GM23338 (cell line): ENCODE measurements around the gene B3GNT3.

Experiments used
- CREB1 ChIP-seq: fragments of 250-450 bp; sonication (Bioruptor Pico); IDR thresholded peaks from 2 replicates; pipeline ENCODE4 v1.5.0; 2020; ENCODE audit warnings: low read depth, mild to moderate bottlenecking, moderate library complexity
- CTCF ChIP-seq, 2 experiments: fragments of 200-600 bp in 1 of 2; sonication (generic) in 1 of 2; conservative IDR thresholded peaks; 2 replicates each; pipeline versions ENCODE4 v1.5.1 to v1.6.1; 2016 to 2017; ENCODE audit warnings: antibody characterized with exemption in 2 of 2, low read depth in 2 of 2, mild to moderate bottlenecking in 2 of 2, moderate library complexity in 1 of 2
- EZH2 ChIP-seq: fragments of 200-600 bp; sonication (generic); IDR thresholded peaks from one replicate; pipeline ENCODE4 v1.8.0; 2017; ENCODE audit warnings: antibody characterized with exemption, mild to moderate bottlenecking, low read depth; ENCODE audit not compliant: unreplicated experiment
- EZH2phosphoT487 ChIP-seq: fragments of 200-600 bp; sonication (generic); IDR thresholded peaks from one replicate; pipeline ENCODE4 v1.8.1; 2018; ENCODE audit warnings: antibody characterized with exemption; ENCODE audit not compliant: unreplicated experiment
- JUNB ChIP-seq: IDR thresholded peaks from one replicate; pipeline ENCODE4 v1.6.1; 2016; ENCODE audit warnings: antibody characterized with exemption; ENCODE audit not compliant: unreplicated experiment
- NANOG ChIP-seq: IDR thresholded peaks from 2 replicates; pipeline ENCODE4 v1.6.1; 2016; ENCODE audit warnings: antibody characterized with exemption, borderline replicate concordance
- POLR2AphosphoS5 ChIP-seq: IDR thresholded peaks from 2 replicates; pipeline ENCODE4 v1.6.1; 2016; ENCODE audit warnings: antibody characterized with exemption, low read depth
- STAT1 ChIP-seq: IDR thresholded peaks from one replicate; pipeline ENCODE4 v1.6.1; 2016; ENCODE audit warnings: antibody characterized with exemption; ENCODE audit not compliant: unreplicated experiment
- ZNF331 ChIP-seq: fragments of 250-450 bp; sonication (Bioruptor Pico); IDR thresholded peaks from 2 replicates; pipeline ENCODE4 v1.5.0; 2020; ENCODE audit warnings: low read depth, mild to moderate bottlenecking, moderate library complexity
- ZNF462 ChIP-seq: fragments of 250-450 bp; sonication (Bioruptor Pico); IDR thresholded peaks from 2 replicates; pipeline ENCODE4 v1.5.0; 2020; ENCODE audit warnings: mild to moderate bottlenecking, moderate library complexity
- TF ChIP-seq, protein P1 (sequence below): IDR thresholded peaks from one replicate; pipeline ENCODE4 v1.6.1; 2018; ENCODE audit warnings: antibody characterized with exemption; ENCODE audit not compliant: unreplicated experiment
- TF ChIP-seq, protein P2 (sequence below): IDR thresholded peaks from 2 replicates; pipeline ENCODE4 v1.6.1; 2016; ENCODE audit warnings: antibody characterized with exemption

- TF ChIP-seq EZH2 (no peak), POLR2AphosphoS5 (no peak), CTCF (conservative IDR thresholded peaks at IDR 0.05; ENCODE audit: low read depth in 2 of 2) (peak; percentile 81 to 84), CREB1 (CRISPR knock-in tag) (no peak), EZH2phosphoT487 (no peak), ZNF331 (no peak), NANOG (no peak), JUNB (no peak), ZNF462 (CRISPR knock-in tag) (peak; percentile 78), STAT1 (no peak)
- TF ChIP-seq, protein P1, sequence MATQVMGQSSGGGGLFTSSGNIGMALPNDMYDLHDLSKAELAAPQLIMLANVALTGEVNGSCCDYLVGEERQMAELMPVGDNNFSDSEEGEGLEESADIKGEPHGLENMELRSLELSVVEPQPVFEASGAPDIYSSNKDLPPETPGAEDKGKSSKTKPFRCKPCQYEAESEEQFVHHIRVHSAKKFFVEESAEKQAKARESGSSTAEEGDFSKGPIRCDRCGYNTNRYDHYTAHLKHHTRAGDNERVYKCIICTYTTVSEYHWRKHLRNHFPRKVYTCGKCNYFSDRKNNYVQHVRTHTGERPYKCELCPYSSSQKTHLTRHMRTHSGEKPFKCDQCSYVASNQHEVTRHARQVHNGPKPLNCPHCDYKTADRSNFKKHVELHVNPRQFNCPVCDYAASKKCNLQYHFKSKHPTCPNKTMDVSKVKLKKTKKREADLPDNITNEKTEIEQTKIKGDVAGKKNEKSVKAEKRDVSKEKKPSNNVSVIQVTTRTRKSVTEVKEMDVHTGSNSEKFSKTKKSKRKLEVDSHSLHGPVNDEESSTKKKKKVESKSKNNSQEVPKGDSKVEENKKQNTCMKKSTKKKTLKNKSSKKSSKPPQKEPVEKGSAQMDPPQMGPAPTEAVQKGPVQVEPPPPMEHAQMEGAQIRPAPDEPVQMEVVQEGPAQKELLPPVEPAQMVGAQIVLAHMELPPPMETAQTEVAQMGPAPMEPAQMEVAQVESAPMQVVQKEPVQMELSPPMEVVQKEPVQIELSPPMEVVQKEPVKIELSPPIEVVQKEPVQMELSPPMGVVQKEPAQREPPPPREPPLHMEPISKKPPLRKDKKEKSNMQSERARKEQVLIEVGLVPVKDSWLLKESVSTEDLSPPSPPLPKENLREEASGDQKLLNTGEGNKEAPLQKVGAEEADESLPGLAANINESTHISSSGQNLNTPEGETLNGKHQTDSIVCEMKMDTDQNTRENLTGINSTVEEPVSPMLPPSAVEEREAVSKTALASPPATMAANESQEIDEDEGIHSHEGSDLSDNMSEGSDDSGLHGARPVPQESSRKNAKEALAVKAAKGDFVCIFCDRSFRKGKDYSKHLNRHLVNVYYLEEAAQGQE: no peak
- TF ChIP-seq, protein P2, sequence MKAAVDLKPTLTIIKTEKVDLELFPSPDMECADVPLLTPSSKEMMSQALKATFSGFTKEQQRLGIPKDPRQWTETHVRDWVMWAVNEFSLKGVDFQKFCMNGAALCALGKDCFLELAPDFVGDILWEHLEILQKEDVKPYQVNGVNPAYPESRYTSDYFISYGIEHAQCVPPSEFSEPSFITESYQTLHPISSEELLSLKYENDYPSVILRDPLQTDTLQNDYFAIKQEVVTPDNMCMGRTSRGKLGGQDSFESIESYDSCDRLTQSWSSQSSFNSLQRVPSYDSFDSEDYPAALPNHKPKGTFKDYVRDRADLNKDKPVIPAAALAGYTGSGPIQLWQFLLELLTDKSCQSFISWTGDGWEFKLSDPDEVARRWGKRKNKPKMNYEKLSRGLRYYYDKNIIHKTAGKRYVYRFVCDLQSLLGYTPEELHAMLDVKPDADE: no peak
Observed at GRCh38 chr19:17775245-17775927, 19.6 kb upstream of the B3GNT3 start.
